Activated CD4-positive, alpha-beta T cell treated with anti-CD3 and anti-CD28 coated beads, Interleukin-10, Interleukin-2, amounts not matched to agents 100 ng/mL and 50 ng/mL, durations not matched to agents 16 hours and 8 hours (primary cell): ENCODE data around the gene C12orf60.

Experiments used
- DNase-seq: peaks from one replicate; pipeline ENCODE4 v3.0.0-alpha.2; 2020

The C12orf60 gene

GRCh38 chr12:14777271-14777670 is 26.2 kb upstream of the C12orf60 start:
- DNase-seq: no peak

DNA sequence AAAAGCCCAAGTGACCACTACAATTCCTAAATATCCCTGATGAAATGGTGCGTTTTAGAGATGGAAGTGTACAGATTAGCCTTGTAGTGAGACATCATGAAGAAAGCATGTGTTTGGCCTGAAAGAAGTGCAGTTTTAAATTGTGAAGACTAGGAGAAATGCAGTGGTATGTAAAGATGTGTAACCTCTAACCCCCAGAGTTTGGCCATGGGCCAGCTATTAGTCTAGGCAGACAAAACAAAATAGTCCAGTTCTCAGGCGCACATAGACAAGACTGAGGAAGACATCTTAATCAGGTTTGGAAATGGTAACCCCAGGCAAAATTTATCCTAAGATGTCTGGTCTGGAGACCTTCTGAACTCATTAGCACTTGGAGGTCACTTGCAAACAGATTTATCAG is 23.6 kb upstream of the C12orf60 start:
- no peak for DNase-seq

GRCh38 chr12:14780859-14781258 is 22.6 kb upstream of the C12orf60 start:
- DNase-seq: no peak

- DNase-seq: no peak
These were observed 21.9 kb upstream of the C12orf60 start for GRCh38 chr12:14781563-14781962.

GRCh38 chr12:14782756-14783155 is 20.7 kb upstream of the C12orf60 start:
- DNase-seq: no peak

GRCh38 chr12:14784471-14784870 is 19.0 kb upstream of the C12orf60 start:
- no peak for DNase-seq

DNA sequence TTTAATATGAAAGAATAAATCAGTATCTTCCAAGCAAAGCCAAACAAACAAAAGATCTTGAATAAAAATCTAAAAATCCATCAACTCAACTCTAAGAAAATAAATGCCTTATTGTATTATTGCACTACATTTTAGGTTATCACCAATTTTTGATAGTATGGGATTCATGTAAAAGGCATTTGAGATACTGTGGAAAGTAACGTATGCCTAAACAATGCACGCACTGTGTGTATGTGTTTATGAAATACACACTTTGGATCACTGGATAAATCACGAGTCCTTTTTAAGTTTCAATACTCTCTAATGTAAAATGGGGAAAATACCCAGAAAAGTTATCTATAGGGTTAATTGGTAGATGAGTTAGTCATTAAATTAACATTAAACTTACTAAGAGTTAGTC is 17.9 kb upstream of the C12orf60 start:
- DNase-seq: no peak

- no peak for DNase-seq
These were observed 8.4 kb upstream of the C12orf60 start for GRCh38 chr12:14795028-14795448.

- no peak for DNase-seq
These were observed 1.2 kb upstream of the C12orf60 start for GRCh38 chr12:14802247-14802646.

- DNase-seq: no peak
These were observed 804 bp upstream of the C12orf60 start for GRCh38 chr12:14802721-14803010.

DNA sequence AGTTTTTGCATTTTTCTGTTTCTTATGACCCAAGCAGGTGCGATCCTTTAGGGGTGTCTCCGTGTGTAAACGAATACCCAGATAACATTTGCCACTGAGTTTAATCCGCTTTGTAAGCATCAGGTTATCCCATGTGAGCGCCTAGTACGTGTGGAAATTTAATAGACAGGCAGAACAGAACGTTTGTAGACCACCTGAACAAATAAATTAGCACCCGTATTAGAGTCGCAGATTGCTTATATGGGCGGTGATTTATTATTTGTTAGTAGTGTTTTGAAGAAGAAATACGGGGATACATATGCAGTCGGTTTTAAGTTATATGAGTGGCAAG is 325 bp downstream of the C12orf60 start:
- no peak for DNase-seq

DNA sequence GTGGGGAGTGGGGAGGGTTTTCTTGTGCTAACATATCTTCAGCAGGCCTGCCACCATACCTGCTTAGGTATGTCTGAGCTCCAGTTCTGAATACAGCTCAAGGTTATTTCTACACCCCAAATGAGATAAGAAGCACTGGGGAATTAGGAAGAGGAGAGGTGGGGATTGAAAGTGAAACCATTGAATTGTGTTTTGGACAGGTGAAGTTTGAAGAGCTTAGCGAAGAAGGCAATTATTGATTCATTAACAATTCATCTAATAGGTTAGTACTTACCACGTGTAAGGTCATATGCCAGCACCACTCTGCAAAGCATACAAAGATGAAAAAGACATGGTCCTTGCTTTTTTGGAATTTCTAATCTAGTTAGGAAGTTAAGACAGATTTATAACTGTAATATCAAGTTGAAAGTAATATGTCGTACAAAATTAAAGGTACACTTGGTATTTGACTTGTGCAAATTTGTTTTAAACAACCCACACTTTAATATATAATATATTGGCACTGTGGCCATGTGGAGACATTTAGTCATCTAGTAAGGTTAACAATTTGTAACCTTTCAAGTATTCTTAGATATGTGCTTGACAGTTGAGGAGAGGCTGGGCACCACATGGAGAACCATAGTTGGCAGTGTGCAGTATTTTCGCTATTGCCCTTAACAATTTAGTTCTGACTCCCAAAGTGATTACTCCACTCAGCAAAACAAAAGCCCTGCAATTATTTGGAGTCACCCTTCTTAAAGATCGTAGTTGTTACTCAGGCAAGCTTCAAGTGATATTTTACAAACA is 6.9 kb downstream of the C12orf60 start:
- no peak for DNase-seq

DNA sequence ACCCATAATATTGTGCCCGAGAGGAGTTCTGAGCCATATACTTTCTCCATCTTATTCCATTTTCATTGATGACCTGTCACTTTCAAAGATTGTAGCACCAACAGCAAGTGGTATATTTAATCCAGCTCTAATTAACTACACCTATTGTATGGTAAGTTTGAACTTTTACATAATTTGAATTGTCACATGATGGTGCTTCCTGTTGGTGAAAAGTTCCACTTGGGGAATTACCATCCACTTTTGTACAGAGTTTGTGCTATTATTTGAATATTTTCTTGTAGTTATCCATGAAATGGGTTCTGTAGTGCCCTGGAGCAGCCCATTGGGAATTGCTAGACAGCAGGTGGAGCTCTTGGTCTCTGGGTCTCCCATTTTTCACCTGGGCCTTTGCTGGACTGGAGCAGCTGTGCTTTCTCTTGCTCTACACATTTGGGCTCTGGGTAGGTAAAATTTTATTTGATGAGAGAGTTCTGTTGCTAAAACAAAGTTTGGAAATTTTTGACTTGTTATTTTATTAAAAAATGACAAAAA is 7.5 kb downstream of the C12orf60 start:
- peak; percentile 15 for DNase-seq

- no peak for DNase-seq
These were observed 8.0 kb downstream of the C12orf60 start for GRCh38 chr12:14811486-14811885.

DNA sequence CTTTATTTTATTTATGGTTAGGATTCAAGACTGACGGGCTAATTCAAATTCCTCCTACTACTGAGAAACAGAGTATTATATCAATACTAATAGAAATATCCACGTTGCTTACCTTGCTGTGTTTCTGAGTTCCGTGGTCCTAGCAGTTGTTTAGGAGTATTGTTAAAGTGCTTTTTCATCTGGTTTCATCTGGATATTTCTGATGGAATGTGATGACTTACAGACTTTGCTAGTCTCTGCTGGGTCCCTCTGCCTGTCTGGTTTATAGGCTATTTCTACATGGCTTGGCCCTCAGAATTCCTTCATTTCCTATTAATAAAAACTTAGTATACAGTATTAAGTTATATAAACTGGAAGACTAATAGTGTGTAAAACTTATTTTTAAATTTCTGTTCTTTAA is 10.5 kb downstream of the C12orf60 start, which contains the start of gene SMCO3:
Gene SMCO3, minus strand, starts transcription at position 169 of the 400 bp plus-strand sequence. CDS start 7,502 bp downstream, outside the sequence.
- DNase-seq: no peak

- peak; percentile 38 for DNase-seq
These were observed 20.7 kb downstream of the C12orf60 start for GRCh38 chr12:14824012-14824634.

DNA sequence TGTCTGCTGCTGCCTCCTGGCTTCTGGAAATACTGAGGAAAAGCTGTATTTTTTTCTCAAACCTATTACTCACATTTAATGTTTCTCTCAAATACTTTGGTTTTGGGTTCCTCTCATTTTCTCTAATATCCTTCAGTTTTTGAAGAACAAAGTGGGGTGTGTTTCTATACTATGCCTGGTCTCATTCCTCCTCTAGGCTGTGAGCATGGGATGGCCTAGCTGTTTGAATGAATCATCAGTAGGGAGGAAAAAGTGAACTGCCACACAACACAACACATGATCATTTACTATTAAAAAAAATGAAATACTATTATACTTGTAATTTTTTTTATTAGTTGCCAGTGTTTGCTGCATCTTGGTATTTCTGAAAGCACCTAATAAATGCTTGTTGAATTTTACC is 21.8 kb downstream of the C12orf60 start:
- no peak for DNase-seq

DNA sequence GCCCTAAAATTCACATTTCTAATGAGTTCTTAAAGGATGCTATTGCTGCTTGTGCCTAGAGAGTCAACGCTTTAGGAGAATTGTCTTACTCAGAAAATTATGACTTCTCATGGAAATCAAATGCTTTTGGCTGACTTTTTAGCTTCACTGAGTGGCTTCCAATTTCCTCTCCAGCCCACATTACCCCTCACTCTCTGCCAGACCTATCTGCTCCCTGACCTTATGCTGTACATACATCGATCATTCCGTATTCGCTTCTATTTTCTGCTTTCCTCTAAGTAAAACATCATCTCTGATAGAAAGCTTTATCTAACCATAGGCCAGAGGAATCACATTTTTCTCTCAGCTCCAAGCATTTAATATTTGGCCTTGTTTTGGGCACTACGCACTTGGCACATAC is 23.0 kb downstream of the C12orf60 start:
- no peak for DNase-seq

DNA sequence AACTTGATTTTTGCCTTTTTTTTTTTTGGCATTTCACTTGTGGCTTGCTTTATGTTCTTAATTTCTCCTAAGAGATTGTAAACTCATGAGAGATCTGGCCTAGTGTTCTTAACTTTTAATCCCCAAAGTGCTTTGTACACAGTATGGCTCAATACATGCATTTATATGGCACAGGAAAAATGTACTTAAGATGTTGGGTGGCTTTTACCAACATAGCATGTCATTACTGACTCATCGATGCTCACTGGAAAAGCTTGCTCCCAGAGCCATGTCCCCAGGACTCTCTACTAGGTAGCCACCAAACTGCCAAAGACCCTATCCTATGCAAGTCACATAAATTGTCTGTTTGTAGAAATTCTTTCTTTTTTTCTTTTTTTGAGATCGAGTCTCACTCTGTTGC is 23.6 kb downstream of the C12orf60 start:
- DNase-seq: no peak

DNA sequence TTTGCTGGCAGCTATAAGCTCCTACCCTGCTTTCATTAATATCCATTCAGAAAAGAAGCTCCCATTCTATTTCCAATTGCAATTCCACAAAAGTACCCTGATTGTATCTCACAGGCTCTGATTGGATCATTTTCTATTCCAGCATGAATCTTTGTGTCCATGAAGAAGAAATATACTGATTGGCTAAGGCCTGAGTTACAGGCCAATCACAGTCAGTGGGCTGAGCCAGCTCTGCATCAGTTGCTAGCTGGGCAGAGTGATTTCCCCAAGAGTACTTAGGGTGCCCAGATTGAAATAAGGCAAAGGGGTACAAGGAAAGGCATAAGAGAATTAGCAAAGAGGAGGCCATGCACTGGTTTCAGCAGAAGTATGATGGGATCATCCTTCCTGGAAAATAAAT is 25.4 kb downstream of the C12orf60 start:
- peak; percentile 11 for DNase-seq

GRCh38 chr12:14833336-14833735 is 29.9 kb downstream of the C12orf60 start:
- no peak for DNase-seq

DNA sequence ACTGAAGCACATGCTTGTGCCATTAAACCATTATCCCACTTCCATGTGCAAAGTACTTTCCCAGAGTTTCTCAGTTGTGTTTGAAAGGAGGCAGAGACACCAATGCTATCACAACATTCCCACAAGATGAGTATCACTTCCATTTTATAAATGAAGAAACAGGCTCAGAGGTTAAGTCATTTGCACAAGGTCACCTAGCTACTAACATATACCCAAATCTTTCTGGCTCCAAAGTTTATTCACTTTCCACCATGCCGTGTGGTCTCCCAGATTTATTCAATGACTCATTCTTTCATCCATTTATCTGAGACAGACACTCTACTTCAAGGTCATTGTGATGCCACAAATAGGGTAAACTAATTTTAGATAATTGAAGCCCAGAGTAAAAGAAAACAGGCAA is 30.5 kb downstream of the C12orf60 start:
- DNase-seq: no peak

GRCh38 chr12:14834509-14834908 is 31.0 kb downstream of the C12orf60 start:
- no peak for DNase-seq

DNA sequence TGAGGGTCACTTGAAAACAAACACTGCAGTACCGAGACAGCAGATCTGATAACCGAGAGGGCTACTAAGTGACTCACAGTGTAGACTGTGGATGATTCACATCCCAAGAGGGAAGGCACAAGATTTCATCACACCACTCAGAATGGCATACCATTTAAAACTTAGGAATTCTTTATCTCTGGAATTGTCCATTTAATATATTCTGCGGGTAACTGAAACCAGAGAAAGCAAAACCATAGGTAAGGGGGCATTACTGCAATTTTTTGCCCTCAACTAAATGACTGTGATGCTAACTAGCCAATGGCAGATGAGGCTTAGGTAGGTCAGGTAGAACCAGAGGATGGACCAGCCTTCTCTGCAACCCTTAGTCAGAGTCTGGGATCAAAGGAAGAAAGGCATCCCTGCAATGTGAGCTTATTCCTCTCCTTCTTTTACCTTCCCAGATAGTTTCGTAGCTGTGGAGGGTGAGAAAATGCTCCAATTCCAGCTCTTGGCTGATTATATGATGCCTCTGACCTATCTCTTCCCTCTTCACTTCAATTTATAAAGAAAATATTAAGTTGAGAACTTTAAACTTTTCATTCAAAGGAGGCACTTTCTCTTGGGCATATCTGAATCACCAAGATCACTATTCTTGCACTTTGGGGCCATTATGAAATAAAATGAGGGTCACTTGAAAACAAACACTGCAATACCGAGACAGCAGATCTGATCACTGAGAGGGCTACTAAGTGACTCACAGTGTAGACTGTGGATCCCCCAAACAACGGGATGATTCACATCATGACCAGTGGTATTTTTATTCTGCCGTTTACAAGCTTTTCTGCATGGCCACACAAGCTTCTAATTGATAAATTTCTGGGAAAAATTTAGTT is 33.1 kb downstream of the C12orf60 start:
- DNase-seq: no peak
